GM18873 (cell line): ENCODE data around the gene CELF4.

ENCODE experiments used
- ATAC-seq: cut with Tn5 transposase; IDR thresholded peaks from one replicate; pipeline ENCODE4 v1.9.1; 2021; ENCODE audit warnings: mild to moderate bottlenecking, moderate library complexity, moderate number of reproducible peaks; ENCODE audit not compliant: unreplicated experiment, low FRiP score

The CELF4 gene

DNA sequence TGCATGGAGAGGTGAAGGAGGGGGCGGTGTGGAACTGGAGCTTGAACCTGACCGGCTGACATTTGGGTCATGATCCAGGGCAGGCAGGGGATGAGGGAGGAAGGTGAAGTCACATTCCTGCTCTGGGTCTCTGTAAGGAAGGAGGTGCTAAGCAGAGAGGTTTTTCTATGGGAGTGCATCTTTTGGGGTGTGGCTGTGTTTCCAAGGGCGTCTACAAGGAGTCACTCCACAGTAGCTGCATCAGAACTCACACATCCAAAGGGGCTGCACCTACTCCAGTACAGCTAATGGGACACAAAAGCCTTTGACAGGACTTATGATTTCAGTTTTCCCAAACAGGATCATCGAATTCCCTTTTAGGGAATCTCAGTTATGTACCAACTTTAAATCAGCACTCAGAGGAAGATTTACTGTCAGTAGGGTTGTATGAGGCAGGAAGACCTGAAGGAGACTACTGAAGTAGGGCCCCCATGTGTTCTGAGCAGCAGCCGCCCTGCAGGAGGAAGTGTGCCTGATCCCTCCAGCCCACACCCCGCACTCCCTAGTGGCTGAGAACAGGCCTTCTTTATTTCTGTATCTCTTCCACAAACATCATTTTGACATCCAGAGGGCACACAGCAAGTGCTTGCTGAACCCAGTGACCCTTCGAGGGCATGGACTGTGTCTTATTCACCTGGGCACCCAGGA lies 137.2 kb downstream of the CELF4 start:
- ATAC-seq, result no peak

DNA sequence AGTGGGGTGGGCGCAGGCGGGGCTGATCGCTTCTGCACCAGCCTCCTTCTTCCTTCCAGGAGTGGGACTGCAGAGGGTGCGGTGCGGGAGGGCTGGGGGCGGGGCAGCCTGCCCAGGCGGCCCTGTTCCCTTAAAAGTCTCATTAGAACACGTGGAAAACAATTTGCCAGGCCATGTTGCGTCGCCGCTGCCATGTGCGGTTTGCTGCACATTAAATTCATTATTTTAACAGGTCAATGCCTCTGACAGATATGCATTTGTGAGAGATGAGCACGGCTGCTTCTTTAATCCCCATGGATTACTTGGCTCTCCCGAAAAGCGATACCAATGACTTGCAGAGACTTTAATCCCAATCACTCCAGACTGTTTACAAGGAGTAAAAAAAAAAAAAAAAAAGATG lies 139.0 kb downstream of the CELF4 start:
- ATAC-seq, result no peak

DNA sequence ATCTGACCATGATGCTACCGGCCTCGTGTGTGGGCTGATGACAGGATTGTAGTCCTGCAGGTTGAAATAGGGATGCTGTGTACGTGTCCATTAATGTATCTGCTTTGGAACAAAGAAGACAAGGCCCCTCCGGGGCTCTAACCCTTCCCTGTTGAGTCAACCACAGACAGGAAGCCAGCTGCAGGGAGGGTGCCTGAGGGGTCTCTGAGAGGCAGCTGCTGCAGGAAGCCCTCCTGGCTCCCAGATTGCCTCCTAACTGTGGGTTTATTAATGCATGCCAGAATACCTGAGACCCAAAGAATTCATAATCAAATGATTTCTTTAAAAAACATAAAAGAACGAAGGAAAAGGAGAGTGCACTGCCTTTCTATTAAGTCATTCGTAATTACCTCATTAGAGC lies 140.4 kb downstream of the CELF4 start:
- ATAC-seq, result no peak

DNA sequence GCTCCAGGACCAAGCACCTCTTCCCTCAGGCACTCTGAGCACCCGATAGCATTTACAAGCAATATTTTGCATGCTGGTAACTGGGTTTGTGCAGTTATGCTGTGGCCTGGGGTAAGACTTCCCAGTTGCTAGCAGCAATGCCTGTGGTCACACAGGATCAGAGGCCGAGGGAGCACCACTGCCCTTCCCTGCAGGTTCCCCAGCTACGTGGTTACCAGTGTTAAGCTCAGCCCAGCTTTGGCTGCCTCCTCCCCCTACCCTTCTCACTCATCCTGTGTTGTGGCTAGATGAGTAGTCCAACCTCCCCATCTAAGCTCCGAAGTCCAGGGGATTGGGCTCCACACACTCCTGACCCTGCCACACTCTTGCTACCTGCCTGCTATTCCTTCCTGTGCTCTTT lies 141.1 kb downstream of the CELF4 start:
- ATAC-seq, result no peak

DNA sequence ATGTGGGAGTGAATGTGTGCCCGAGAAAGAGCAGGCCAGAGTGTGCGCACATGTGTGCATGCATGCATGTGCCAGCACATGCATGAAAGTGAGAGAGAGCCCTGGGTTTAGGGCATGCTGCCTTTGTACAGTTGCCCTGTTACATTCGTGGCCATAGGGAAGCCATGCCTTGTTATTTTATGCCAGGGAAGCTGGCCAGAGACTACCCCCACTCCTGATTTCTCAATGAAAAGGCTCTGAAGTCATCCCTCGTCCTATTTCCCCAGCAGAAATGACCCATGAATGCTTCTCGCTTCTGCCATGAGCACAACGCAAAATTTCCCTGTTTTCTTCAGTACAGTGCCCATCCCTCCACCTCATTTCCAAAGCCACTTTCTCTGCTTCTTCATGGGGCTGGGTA lies 143.0 kb downstream of the CELF4 start:
- ATAC-seq, result no peak

DNA sequence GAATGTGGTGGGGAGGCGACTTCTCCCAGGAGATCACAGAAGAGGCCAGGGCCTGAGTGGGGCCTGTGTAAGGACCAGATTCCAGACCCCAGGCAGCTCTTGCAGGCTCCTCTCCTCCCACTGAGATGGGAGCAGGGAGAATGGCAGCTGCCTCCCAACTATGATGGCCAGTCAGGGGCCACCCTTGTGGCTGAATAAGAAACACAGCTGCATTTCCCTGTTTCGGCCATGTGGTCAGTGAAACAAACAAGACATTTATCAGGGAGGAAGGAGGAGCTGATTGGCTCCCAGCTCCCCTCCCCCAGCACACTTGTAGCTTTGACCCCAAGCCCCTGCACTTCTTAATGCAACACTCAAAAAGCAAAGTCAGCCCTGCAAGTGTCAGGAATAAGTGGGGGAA lies 143.5 kb downstream of the CELF4 start:
- no peak for ATAC-seq

DNA sequence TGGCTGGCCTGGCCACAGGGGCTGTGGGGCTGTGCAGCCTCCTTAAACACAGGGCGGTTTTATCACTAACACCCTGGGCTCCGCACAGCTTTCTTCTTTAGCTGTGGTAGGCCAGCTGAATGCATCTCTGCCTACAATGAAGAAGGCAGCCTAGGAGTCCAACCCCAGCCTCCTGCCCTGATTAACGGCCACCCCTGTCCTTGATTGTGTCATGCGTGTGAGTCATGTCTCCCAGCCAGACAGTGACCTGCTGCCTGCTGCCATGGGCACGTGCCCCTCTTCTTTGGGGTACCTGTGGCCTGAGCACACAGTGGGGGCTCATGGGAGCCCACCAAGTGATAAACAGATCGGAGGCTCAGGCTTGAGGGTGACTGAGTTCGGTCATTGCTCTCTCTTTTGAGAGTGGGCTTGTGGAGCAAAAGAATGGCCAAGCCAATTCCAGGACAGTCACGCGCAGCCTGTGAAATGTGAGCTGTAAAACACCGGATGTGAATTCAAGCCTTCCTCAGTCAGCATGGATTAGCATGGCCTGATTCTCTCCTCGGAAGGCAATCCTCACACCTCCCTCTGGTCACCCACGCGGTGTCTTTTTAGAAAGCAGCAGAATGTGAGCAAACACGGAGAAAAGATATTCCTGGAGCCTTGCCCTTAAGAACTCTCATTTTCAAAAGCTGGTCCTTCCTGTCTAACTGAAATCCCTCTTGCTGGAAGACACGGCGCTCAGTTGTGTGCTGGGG lies 144.1 kb downstream of the CELF4 start:
- no peak for ATAC-seq

DNA sequence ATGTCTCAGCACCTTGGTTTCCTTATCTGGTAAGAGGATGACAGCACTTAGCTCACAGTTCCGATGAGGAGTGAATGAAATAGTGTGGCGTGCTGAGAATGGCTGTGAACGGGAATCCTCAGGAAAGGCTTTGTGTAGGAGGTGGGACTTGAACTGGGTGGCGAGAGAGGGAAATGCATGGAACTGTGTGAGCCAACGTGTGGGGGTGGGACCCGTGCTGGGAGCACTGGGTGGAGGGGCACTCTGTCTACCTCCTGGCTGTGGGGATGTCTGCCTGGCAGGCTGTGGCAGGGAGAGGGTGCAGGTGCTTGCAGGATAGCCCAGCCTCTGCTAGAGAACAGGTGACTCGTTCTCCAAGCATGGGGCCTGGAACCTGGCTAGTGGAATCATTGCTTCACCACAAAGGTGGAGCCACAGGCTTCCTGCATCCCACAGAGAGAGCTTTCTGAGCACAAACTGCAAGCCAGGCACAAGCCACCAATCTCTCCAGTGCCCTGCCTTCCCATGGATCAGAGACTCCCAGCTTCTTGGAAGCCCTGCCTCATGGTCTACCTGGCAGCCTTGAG lies 145.2 kb downstream of the CELF4 start:
- no peak for ATAC-seq

DNA sequence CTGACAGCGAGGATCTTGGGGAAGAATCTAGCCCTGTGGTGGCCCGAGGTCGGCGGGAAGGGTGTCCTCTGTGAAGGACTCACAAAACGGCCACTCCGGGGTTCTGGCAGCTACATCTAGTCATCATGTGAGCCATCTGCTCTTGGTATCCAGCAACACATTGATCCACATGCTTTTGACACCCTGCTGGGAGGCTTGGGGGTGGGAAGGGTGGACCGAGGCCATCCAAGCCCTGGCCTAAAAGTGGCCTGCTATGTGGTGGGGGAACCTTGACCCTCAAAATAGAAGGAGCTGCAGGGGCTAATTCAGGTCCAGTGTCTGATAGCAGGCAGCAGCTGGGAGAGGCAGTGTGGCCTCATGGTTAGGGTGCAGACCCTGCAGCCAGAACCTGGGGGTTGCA lies 145.7 kb downstream of the CELF4 start:
- ATAC-seq, result no peak

DNA sequence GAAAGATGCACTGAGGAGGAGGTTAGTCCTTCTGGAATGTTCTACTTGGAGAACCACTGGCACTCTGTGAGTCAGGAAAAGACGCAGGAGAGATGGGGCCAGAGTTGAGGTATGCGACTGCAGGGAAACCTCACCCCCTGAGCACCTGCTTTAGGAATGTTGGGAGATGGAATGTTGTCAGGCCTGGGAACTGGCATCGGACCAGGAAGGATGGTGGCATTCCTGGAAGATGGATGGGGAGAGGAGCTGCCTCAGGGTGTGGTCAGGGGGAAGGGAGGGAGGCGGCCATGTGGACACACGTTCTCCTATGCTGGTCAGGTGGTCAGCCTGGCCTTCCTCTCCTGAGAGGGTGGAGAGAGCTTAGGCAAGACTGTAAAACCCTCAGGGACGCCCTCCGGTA lies 146.3 kb downstream of the CELF4 start:
- ATAC-seq, result no peak

DNA sequence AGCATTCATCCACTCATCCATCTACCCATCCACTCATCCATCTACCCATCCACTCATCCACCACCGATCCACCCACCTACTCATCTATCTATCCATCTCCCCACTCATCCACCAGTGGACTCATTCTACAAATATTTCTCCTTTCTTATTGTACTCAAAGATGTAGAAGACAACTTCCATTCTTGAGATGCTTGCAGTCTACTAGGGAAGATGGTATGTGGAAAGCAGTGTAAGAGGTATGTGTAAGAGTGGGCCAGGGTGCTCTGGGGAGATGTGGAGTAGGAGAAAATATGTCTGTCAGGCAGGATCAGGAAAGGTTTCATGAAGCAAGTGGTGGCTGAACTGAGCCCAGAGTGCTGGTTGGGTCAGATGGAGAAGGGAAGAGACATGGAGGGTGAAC lies 150.8 kb downstream of the CELF4 start:
- no peak for ATAC-seq

DNA sequence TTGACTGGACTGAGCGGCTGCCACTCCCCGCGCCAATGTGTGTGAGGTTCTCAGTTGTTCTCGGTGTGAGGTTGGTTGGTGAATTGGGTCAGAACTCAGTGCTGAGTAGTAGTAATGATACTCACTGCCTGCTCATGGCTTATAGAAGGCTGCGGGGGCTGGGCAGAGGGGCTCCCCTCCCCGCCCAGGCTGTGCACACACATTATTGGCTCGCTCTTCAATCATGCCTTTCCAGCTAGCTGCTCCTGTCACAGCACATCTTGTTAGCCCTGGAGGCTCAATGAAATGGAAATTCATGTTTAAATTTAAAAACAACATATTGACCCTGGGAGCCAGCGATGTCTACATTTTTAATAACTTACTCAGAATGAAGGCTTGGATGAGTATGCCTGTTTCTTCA lies 152.8 kb downstream of the CELF4 start:
- ATAC-seq, result no peak

DNA sequence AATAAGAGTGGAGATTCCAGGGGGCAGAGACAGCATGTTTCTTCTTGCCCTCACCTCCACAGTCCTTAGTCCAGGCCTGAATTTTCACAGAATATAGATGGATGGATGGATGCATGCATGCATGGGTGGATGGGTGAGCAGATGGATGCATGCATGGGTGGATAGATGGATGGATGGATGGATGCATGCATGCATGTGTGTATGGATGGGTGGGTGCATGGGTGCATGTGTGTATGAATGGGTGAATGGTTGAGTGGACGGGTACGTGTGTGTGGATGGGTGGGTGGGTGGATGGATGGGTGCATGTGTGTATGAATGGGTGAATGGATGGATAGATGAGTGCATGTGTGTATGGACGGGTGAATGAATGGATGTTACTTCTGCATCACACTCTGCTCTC lies 153.3 kb downstream of the CELF4 start:
- no peak for ATAC-seq

DNA sequence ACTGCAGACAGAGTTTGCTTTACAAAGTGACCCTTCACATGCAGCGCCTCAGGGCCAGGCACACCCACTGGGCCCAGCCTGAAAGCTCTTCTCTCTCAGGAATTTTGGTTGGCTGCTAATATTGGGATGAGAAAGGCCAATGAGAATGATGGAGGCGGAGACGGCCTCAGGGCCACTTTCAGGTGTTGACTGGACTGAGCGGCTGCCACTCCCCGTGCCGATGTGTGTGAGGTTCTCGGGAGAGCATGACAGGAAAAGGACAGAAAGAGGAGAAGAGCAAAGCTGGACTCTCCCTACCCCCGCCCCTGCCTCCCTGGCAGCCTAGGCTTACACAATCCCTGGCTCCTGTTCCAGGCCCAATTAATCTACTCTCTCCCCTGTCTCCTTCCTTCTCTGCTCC lies 155.7 kb downstream of the CELF4 start:
- ATAC-seq, result no peak

DNA sequence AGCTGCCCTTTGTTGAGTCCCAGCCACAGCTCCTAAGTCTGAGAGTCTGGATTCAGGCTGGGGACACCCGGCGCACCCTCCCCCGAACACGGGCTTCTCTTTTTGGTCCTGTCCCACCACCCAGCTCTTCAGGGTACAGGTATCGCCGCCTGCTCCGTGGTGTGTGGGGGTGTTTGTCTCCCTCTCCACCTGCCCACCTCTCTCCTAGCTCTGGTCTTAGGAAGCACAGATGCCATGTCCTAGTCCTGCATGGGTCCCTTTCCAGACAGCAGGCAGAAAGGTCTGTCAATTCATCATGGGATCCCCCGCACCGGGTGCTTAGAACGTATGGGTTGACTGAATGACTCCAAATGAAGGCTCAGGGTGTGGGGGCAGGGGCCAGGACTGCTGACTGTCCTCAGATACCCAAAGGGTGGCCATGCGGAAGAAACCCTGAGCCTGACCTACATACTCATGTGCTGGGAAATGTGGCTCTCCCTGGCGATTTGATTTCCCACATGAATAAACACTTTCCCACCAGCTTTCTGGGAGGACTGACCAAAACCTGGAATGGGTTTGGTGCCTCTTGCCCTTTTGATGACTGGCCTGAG lies 156.8 kb downstream of the CELF4 start:
- ATAC-seq, result no peak

DNA sequence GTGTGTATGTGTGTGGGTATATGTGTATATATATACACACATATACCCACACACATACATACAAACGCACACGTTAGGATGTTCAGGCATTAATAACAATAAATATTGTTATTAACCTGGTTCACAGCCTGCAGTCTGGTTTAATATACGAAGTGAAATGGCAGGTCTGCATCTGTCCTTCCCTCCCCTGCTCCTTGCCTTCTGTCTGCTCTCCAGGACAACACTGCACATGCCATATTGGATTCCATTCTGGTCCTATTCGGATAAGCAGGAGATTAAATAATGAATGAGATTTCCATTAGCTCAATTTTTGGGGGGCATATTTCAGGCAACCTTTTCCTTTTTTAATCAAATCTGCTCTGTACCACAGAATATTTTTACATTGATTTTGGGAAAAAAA lies 158.0 kb downstream of the CELF4 start:
- no peak for ATAC-seq

DNA sequence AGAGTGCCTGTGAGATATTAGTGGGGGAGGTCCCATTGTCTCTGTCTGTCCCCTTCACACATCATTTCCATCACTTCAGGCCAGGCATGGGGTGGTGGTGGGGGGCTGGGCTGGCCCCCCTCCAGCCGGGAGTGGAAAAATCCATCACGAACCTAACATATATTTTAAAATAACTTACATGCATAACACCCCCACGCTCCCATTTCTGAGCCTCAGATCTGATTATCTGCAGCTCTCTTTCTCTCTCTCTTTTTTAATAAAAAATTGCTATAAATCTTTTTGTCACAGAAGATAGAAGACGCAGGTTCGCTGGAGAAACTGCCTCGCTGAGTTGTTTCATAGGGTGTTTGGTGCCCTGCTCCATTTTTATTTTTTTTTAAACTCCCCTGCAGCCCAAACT lies 159.8 kb downstream of the CELF4 start:
- ATAC-seq, result no peak

DNA sequence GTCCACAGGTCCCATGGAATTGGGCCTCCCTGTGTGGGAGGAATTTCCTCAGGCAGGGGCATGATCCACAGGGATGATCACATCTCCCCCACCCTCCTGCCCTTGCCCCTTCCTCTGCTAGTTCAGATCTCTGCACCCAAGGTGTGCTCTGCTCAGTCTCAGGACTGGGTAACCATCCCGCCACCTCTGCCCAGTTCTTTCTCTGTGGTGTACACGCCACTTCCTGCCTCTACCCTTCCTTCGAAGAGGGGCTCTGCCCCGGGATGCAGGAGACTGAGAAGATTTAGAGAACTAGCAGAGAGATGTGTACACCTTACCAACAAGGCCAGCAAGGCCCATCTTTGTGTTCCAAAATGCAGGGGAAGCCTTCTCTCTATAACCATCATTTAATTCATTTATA lies 160.4 kb downstream of the CELF4 start:
- no peak for ATAC-seq

DNA sequence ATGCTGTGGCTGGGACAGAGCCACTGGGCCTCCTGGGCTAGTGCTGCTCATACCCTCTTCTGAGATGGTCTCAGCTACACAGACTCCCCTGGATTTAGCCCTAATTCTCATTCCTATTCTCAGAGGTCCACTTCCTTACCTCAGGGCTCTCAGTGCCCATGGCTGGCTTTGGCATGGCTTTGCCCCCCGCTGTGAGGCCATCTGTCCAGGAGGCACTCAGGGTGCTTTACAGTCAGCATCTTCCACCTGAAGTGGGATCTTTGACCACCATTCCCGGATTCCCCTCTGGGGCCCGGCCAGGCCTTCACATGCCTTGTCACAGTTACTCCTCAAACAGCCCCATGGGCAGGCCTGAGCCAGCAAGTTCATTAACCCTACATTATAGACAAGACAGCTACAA lies 161.8 kb downstream of the CELF4 start:
- ATAC-seq, result no peak

DNA sequence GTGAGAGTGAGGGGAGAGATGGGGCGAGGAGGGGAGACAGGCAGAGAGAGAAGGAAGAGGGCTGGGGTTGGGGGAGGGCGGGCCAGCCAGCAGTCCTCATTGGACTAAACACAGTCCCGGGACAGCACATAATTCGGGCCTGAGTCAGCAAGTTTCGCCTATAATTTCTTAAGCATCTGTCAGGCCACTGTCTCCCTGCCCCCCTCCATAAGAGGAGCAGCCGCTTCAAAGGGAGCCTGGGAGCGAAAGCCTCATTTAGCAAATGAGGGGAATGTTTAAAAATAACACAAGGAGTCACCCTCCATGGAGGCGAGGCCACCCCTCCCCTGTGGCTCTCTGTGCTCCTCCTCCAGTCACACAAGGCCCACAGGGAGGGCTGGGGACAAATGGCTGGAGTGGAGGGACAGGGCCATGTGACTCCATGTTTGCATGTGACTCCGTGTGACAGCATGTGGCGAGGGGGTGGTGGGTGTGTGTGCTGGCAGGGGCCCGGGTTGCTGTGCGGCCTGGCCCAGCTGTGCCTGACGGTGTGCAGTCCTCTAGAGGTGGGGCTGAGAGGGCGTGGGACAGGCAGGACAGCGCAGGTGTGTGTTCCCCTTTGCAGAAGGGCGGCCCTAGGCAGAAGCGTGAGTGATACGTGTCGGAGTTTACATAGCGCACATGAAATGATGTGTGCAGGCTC lies 162.4 kb downstream of the CELF4 start:
- no peak for ATAC-seq

DNA sequence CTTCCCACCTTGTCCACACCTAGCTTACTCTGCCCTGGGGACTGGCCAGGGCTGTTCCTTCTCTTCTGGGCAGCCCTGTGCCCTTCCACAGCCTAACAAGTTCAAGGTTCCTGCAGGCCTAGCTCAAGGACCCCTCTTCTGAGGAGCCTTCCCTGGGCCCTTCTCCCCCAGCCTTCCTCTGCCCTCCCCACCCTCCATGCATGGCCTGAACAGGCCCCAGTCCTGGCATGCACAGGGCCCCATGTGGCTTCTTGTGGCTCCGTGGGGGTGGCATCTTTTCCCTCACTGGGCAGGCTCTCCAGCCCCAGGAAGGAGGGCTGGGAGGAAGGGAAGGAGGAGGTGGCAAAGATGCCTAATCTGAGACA lies 162.9 kb downstream of the CELF4 start:
- no peak for ATAC-seq
